Endodermal cell (in vitro differentiated cells): ENCODE measurements around the gene WDR6. TPM values are rescaled to one million over a fixed set of nuclear protein-coding genes. Genes with fewer than 3 reads are reported as not detected.

Source experiments
- DNase-seq: peaks from one replicate; pipeline ENCODE4 v3.0.0-alpha.2; 2017
- H3K27ac ChIP-seq: 2 replicates; pipeline ENCODE4 v1.5.1; 2013; ENCODE audit warnings: mild to moderate bottlenecking, low read depth, low read length, moderate library complexity
- H3K27me3 ChIP-seq: 2 replicates; pipeline ENCODE4 v1.6.1; 2013; ENCODE audit warnings: mild to moderate bottlenecking, low read length, moderate library complexity; ENCODE audit not compliant: insufficient read depth, control insufficient read depth, poor library complexity, severe bottlenecking
- H3K36me3 ChIP-seq: 2 replicates; pipeline ENCODE4 v1.7.0; 2013; ENCODE audit warnings: mild to moderate bottlenecking, low read length, moderate library complexity; ENCODE audit not compliant: control insufficient read depth, insufficient read depth
- H3K4me1 ChIP-seq: one replicate; pipeline ENCODE4 v1.7.0; 2013; ENCODE audit warnings: low read length; ENCODE audit not compliant: control insufficient read depth, insufficient read depth
- H3K4me3 ChIP-seq: 2 replicates; pipeline ENCODE4 v1.5.1; 2013; ENCODE audit warnings: mild to moderate bottlenecking, low read length, moderate library complexity
- H3K9ac ChIP-seq: 2 replicates; pipeline ENCODE4 v1.6.1; 2013; ENCODE audit warnings: mild to moderate bottlenecking, low read length, moderate library complexity; ENCODE audit not compliant: poor library complexity, severe bottlenecking; ENCODE audit errors: extremely low read depth
- H3K9me3 ChIP-seq: 2 replicates; pipeline ENCODE4 v1.6.1; 2013; ENCODE audit warnings: mild to moderate bottlenecking, low read length, moderate library complexity; ENCODE audit not compliant: control insufficient read depth
- H3K27ac Mint-ChIP-seq: 2 replicates; pipeline ENCODE4 v1.8.0; 2020; ENCODE audit warnings: mixed read lengths
- H3K27me3 Mint-ChIP-seq: 2 replicates; pipeline ENCODE4 v1.8.0; 2021; ENCODE audit warnings: mild to moderate bottlenecking, mixed read lengths; ENCODE audit not compliant: insufficient read depth
- H3K36me3 Mint-ChIP-seq: 2 replicates; pipeline ENCODE4 v1.8.0; 2020; ENCODE audit warnings: low read depth, mixed read lengths
- H3K4me1 Mint-ChIP-seq: 2 replicates; pipeline ENCODE4 v1.8.0; 2020; ENCODE audit warnings: mixed read lengths
- H3K4me3 Mint-ChIP-seq: 2 replicates; pipeline ENCODE4 v1.8.0; 2020; ENCODE audit warnings: mild to moderate bottlenecking, moderate library complexity, mixed read lengths
- H3K9me3 Mint-ChIP-seq: 2 replicates; pipeline ENCODE4 v1.8.0; 2020; ENCODE audit warnings: mild to moderate bottlenecking, mixed read lengths
- CTCF ChIP-seq: fragments of 200-600 bp; sonication (generic); conservative IDR thresholded peaks from 2 replicates; pipeline ENCODE4 v1.5.0; 2021; ENCODE audit warnings: antibody characterized with exemption, mild to moderate bottlenecking
- WGBS, 2 experiments: methylation state at CpG; one replicate each; pipeline versions ENCODE4 v1.1.5 to v1.1.7; 2013; ENCODE audit warnings: missing lambda C conversion rate in 2 of 2, mixed read lengths in 1 of 2; ENCODE audit not compliant: insufficient coverage in 1 of 2, insufficient read length in 1 of 2; 5-methylcytosine and 5-hydroxymethylcytosine counted together
- total RNA-seq, 2 donors: library from RNA; stranded (reverse); fragmentation: NEBNext Ultra II Directional in 1 of 2; extraction: Animal tissue kit (Norgen Biotek cat#: 25700) in 1 of 2; gene quantifications; 2 replicates in 1 of 2; 3 replicates in 1 of 2; pipeline ENCODE4 v1.2.1, GENCODE V29; 2021

WDR6 gene
- total RNA-seq, 2 donors from 2014 or later: 106 to 166 TPM

- H3K36me3 Mint-ChIP-seq: peaks cover 6% of the 10 kb centered on the region
- H3K4me1 Mint-ChIP-seq: peaks cover 22% of the 10 kb centered on the region
- H3K27me3 Mint-ChIP-seq: peaks cover 66% of the 10 kb centered on the region
- no peak for DNase-seq
- Histone ChIP-seq H3K4me1 (peaks cover 5% of the 10 kb centered on the region), H3K27ac (no peak overlapping the region), H3K36me3 (no peaks in the 10 kb centered on the region), H3K9ac (no peak overlapping the region), H3K4me3 (no peak overlapping the region), H3K27me3 (peaks cover 70% of the 10 kb centered on the region), H3K9me3 (no peaks in the 10 kb centered on the region)
- no peaks in the 10 kb centered on the region for H3K9me3 Mint-ChIP-seq
- H3K4me3 Mint-ChIP-seq: no peak overlapping the region
- no peak overlapping the region for H3K27ac Mint-ChIP-seq
- no peak for TF ChIP-seq CTCF
- WGBS, 2 experiments: 92 to 94% methylated on average over 7 to 8 of the region's 8 CpGs
Measured at GRCh38 chr3:48996640-48997039, 10.6 kb upstream of the WDR6 start.

DNA sequence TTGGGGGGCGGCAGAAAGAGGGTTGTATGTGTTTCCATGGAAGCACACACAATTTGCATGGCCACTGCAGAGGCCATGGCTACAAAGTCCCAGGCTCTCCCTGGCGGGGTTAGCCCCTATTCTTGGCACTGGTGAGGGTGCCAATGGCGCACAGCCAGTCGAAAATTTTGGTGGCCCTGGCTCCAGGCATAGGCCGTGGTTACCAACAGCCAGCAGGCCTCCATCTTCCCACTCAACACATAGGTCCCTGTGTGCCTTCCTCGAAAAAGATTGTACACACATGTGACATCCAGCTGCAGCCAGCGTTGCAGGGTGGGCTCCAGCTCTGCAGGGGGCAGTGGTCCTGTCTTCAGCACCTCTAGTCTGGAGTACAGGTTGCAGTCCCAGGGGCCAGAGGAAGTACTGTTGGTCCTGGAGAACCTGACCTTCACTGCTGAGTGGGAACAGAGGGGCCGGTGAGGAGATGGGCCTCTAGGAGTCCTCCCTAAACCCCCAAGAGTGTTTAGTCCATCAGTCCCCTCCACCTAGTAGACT is 10.0 kb upstream of the WDR6 start:
- no peaks in the 10 kb centered on the region for H3K36me3 ChIP-seq
- H3K9ac ChIP-seq: no peak overlapping the region
- peaks cover 75% of the 10 kb centered on the region for H3K27me3 ChIP-seq
- H3K27ac Mint-ChIP-seq: no peak overlapping the region
- H3K4me3 Mint-ChIP-seq: no peak overlapping the region
- peak; percentile 31 for DNase-seq
- 88 to 93% methylated on average over 7 to 8 of the region's 8 CpGs for WGBS, 2 experiments
- peak; percentile 34 for TF ChIP-seq CTCF
- H3K4me3 ChIP-seq: no peak overlapping the region
- no peaks in the 10 kb centered on the region for H3K9me3 Mint-ChIP-seq
- no peaks in the 10 kb centered on the region for H3K9me3 ChIP-seq
- H3K27ac ChIP-seq: no peak overlapping the region
- peaks cover 6% of the 10 kb centered on the region for H3K36me3 Mint-ChIP-seq
- peaks cover 70% of the 10 kb centered on the region for H3K27me3 Mint-ChIP-seq
- peaks cover 5% of the 10 kb centered on the region for H3K4me1 ChIP-seq
- H3K4me1 Mint-ChIP-seq: peaks cover 22% of the 10 kb centered on the region

GRCh38 chr3:48997714-48998637 is 9.2 kb upstream of the WDR6 start:
- DNase-seq: peak; percentile 72
- H3K27ac ChIP-seq: peak overlapping the region; percentile 76
- H3K4me3 ChIP-seq: no peak overlapping the region
- H3K4me1 Mint-ChIP-seq: peaks cover 22% of the 10 kb centered on the region
- no peak overlapping the region for H3K9ac ChIP-seq
- H3K27me3 ChIP-seq: peaks cover 83% of the 10 kb centered on the region
- H3K4me1 ChIP-seq: peaks cover 5% of the 10 kb centered on the region
- no peaks in the 10 kb centered on the region for H3K9me3 Mint-ChIP-seq
- TF ChIP-seq CTCF: no peak
- 87 to 91% methylated on average over 10 to 20 of the region's 20 CpGs for WGBS, 2 experiments
- H3K36me3 ChIP-seq: no peaks in the 10 kb centered on the region
- H3K27me3 Mint-ChIP-seq: peaks cover 78% of the 10 kb centered on the region
- no peak overlapping the region for H3K27ac Mint-ChIP-seq
- peaks cover 6% of the 10 kb centered on the region for H3K36me3 Mint-ChIP-seq
- no peak overlapping the region for H3K4me3 Mint-ChIP-seq
- H3K9me3 ChIP-seq: no peaks in the 10 kb centered on the region
